Ovary (tissue), 9 donors: ENCODE data around the gene TMTC4. TPM values are rescaled to one million over a fixed set of nuclear protein-coding genes. Genes with fewer than 3 reads are reported as not detected.
A peak's percentile ranks its signal among the peaks of the same experiment; 100 is the strongest.
"Not testable (repeated sequence)": the region's sequence is repeated elsewhere in the genome, so short reads cannot be mapped to it uniquely, and the experiment has no call there.

Source experiments
- DNase-seq, 5 donors: peaks; one replicate each; pipeline ENCODE4 v3.0.0-alpha.2; 2019 to 2020
- H3K27ac ChIP-seq, 2 donors: fragments of 200-600 bp; one replicate each; pipeline versions ENCODE4 v1.5.1 to v1.8.0; 2019 to 2022
- H3K27me3 ChIP-seq: fragments of 200-600 bp; one replicate; pipeline ENCODE4 v1.8.0; 2022
- H3K36me3 ChIP-seq: fragments of 200-600 bp; sonication (generic); one replicate; pipeline ENCODE4 v1.5.1; 2019
- H3K4me1 ChIP-seq: one replicate; pipeline ENCODE4 v1.8.1; 2013; ENCODE audit warnings: mild to moderate bottlenecking, moderate library complexity; ENCODE audit not compliant: insufficient read depth
- H3K4me3 ChIP-seq: fragments of 200-600 bp; sonication (generic); one replicate; pipeline ENCODE4 v1.5.1; 2017
- H3K9me3 ChIP-seq, 2 donors: fragments of 200-600 bp in 1 of 2; sonication (generic) in 1 of 2; one replicate each; pipeline versions ENCODE4 v1.5.1 to v1.8.1; 2013 to 2019; ENCODE audit warnings: mild to moderate bottlenecking in 1 of 2, moderate library complexity in 1 of 2
- CTCF ChIP-seq, 3 donors: fragments of 450-650 bp in 2 of 3; fragments of 200-600 bp in 1 of 3; IDR thresholded peaks; one replicate each; pipeline versions ENCODE4 v1.5.1 to v1.8.0; 2016 to 2022; ENCODE audit warnings: antibody characterized with exemption in 3 of 3, mild to moderate bottlenecking in 1 of 3
- EP300 ChIP-seq: sonication (generic); formaldehyde crosslinking; IDR thresholded peaks from one replicate; pipeline ENCODE4 v1.6.1; 2017; ENCODE audit warnings: antibody characterized with exemption
- POLR2A ChIP-seq: fragments of 450-650 bp; IDR thresholded peaks from one replicate; pipeline ENCODE4 v1.6.1; 2017; ENCODE audit warnings: antibody characterized with exemption, mild to moderate bottlenecking, moderate library complexity
- WGBS, 3 donors: extraction: QIAGEN DNeasy Blood & Tissue Kit in 1 of 3; methylation state at CpG; one replicate each; pipeline versions ENCODE4 v1.1.5 to v1.1.7; 2013 to 2017; 5-methylcytosine and 5-hydroxymethylcytosine counted together
- intact Hi-C, 4 donors: fragments of 100-400 bp; cut with DNase I; formaldehyde crosslinking; loops; one replicate each; pipeline versions ENCODE4 v1.11.0 to v1.15.1; 2022 to 2023
- polyA plus RNA-seq, 2 donors: library from polyadenylated mRNA; stranded (reverse); fragments of 200-250 nt in 1 of 2; fragments of 350-450 nt in 1 of 2; fragmentation: Illumina TruSeq in 1 of 2; extraction: RNeasy Lipid Tissue Mini Kit (QIAGEN cat#74804) in 1 of 2; gene quantifications; one replicate each; pipeline ENCODE4 v1.2.3, GENCODE V29; 2013 to 2014
- total RNA-seq, 7 donors: library from RNA; depleted of rRNA in 2 of 7; stranded (reverse); fragments of >200 nt in 2 of 7; fragmentation: NEBNext Ultra II Directional in 3 of 7; extraction: Animal tissue kit (Norgen Biotek cat#: 25700) in 3 of 7; gene quantifications; one replicate each; pipeline versions ENCODE4 v1.1.0 to v1.2.4, GENCODE V29; 2016 to 2023
- donor health status: DM: no; HTN: no; CAD: no; lungs with moderate emphysema.
- donor health status: DM: no; HTN: no; CAD: no.
- donor health status: Bipolar disorder and iron deficiency.
- donor health status: DM: yes; HTN: yes; CAD: no.
- donor health status: DM: no; HTN: no; CAD: no.
- donor health status: DM: yes; HTN: yes; CAD: no.

TMTC4 gene
- total and polyA plus RNA-seq, 9 donors, result 5.9 to 22.4 (median 10.7) TPM

GRCh38 chr13:100581030-100581429 is 93.6 kb downstream of the TMTC4 start:
- no peaks in the 10 kb centered on the region for H3K27me3 ChIP-seq
- intact Hi-C loops, result no loop called here
- TF ChIP-seq POLR2A (no peak), EP300 (no peak), CTCF (IDR thresholded peaks at IDR 0.05) (no peak)
- no peaks in the 10 kb centered on the region for H3K36me3 ChIP-seq
- H3K4me1 ChIP-seq, result no peaks in the 10 kb centered on the region
- 93 to 97% (median 93%) methylated on average over 4 of the region's 4 CpGs for WGBS, 3 donors
- H3K27ac ChIP-seq, result no peak overlapping the region
- H3K9me3 ChIP-seq, result no peaks in the 10 kb centered on the region
- no peak overlapping the region for H3K4me3 ChIP-seq
- no peak for DNase-seq

- no peak for TF ChIP-seq EP300
- no peak for TF ChIP-seq CTCF (IDR thresholded peaks at IDR 0.05)
- TF ChIP-seq POLR2A, result no peak
- Histone ChIP-seq H3K27me3 (no peaks in the 10 kb centered on the region), H3K9me3 (no peaks in the 10 kb centered on the region), H3K4me1 (no peaks in the 10 kb centered on the region), H3K4me3 (no peak overlapping the region), H3K36me3 (no peaks in the 10 kb centered on the region), H3K27ac (no peak overlapping the region)
- no peak for DNase-seq
- 95 to 97% (median 96%) methylated on average over 12 of the region's 12 CpGs for WGBS, 3 donors
- intact Hi-C loops, result no loop called here
Measured at GRCh38 chr13:100580045-100580444, 94.5 kb downstream of the TMTC4 start.

GRCh38 chr13:100577239-100577638 is 97.4 kb downstream of the TMTC4 start:
- WGBS, 3 donors, result 92 to 100% (median 98%) methylated on average over 4 of the region's 4 CpGs
- H3K4me3 ChIP-seq, H3K27ac ChIP-seq, H3K4me1 ChIP-seq, intact Hi-C loops, DNase-seq, H3K27me3 ChIP-seq, H3K9me3 ChIP-seq, H3K36me3 ChIP-seq: not testable (repeated sequence)

GRCh38 chr13:100573121-100573520 is 101.5 kb downstream of the TMTC4 start:
- no peaks in the 10 kb centered on the region for H3K9me3 ChIP-seq
- 53 to 56% (median 54%) methylated on average over 2 of the region's 2 CpGs for WGBS, 3 donors
- H3K4me1 ChIP-seq, result no peaks in the 10 kb centered on the region
- intact Hi-C loops, result no loop called here
- peak in 2 of 5 donors; percentile 53 to 58 for DNase-seq
- H3K27me3 ChIP-seq, result no peaks in the 10 kb centered on the region
- no peaks in the 10 kb centered on the region for H3K36me3 ChIP-seq
- TF ChIP-seq POLR2A, result no peak
- peak in 1 of 3 donors; percentile 21 for TF ChIP-seq CTCF (IDR thresholded peaks at IDR 0.05)
- H3K27ac ChIP-seq, result no peak overlapping the region
- no peak overlapping the region for H3K4me3 ChIP-seq

- intact Hi-C loops, result no loop called here
- Histone ChIP-seq H3K27ac (no peak overlapping the region), H3K4me1 (peaks cover 7% of the 10 kb centered on the region), H3K4me3 (no peak overlapping the region), H3K9me3 (no peaks in the 10 kb centered on the region), H3K36me3 (no peaks in the 10 kb centered on the region), H3K27me3 (no peaks in the 10 kb centered on the region)
- TF ChIP-seq POLR2A (no peak), EP300 (no peak), CTCF (IDR thresholded peaks at IDR 0.05) (no peak)
- no peak for DNase-seq
- 92 to 93% (median 93%) methylated on average over 6 of the region's 6 CpGs for WGBS, 3 donors
Measured at GRCh38 chr13:100566543-100566942, 108.1 kb downstream of the TMTC4 start.
